Activated T-helper 2 cell treated with anti-CD3 and anti-CD28 coated beads, Interferon-gamma antibody, Interleukin-2, Interleukin-4, amounts not matched to agents 10 μg/mL and 5 μg/mL and 100 μg/mL, durations not matched to agents 14 hours and 24 hours and 36 hours (primary cell): ENCODE measurements around the gene CDH23. TPM values are rescaled to one million over a fixed set of nuclear protein-coding genes. Genes with fewer than 3 reads are reported as not detected.

Experiments
- DNase-seq: peaks from one replicate; pipeline ENCODE4 v3.0.0; 2021; ENCODE audit warnings: low spot score
- H3K27ac Mint-ChIP-seq: one replicate; pipeline ENCODE4 v1.8.0; 2021; ENCODE audit warnings: mixed read lengths
- H3K27me3 Mint-ChIP-seq: one replicate; pipeline ENCODE4 v1.8.0; 2021; ENCODE audit warnings: low read depth, mixed read lengths
- H3K36me3 Mint-ChIP-seq: one replicate; pipeline ENCODE4 v1.8.0; 2021; ENCODE audit warnings: low read depth, mixed read lengths
- H3K4me1 Mint-ChIP-seq: one replicate; pipeline ENCODE4 v1.8.0; 2021; ENCODE audit warnings: low read depth, mixed read lengths
- H3K4me3 Mint-ChIP-seq: one replicate; pipeline ENCODE4 v1.8.0; 2021; ENCODE audit warnings: low read depth, mild to moderate bottlenecking, moderate library complexity, mixed read lengths
- H3K9me3 Mint-ChIP-seq: one replicate; pipeline ENCODE4 v1.8.0; 2021; ENCODE audit warnings: mixed read lengths
- intact Hi-C: fragments of 100-400 bp; cut with micrococcal nuclease; formaldehyde crosslinking; loops from one replicate; pipeline ENCODE4 v1.15.1; 2023
- total RNA-seq: library from RNA; stranded (reverse); gene quantifications from 2 replicates; pipeline ENCODE4 v1.2.3, GENCODE V29; 2022

Gene CDH23
- total RNA-seq, 1 donor from 2014 or later = 0.55 TPM

DNA sequence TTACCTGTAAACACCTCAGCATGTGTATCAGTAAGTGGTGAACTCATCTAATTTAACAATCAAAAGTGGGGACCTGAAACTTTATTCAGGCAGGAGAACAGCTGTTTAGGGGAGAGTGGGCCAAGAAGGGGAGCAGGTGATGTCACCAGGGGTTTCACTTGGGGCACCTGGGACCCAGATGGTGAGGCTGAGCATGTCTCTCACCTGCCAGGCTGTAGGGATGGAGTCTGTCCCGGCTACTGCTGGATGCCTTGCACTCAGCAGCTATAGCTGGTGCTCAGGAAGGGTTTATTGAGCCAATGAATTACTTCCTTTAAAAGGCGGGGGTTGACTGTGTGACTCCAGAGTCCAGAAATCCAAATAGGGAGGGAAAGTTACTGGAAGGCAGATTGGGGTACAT, 23.0 kb downstream of the CDH23 start:
- no peaks in the 10 kb centered on the region for H3K4me1 Mint-ChIP-seq
- peaks cover 6% of the 10 kb centered on the region for H3K27me3 Mint-ChIP-seq
- intact Hi-C loops = no loop called here
- no peaks in the 10 kb centered on the region for H3K36me3 Mint-ChIP-seq
- DNase-seq = no peak
- no peak overlapping the region for H3K4me3 Mint-ChIP-seq
- no peak overlapping the region for H3K27ac Mint-ChIP-seq
- H3K9me3 Mint-ChIP-seq = no peaks in the 10 kb centered on the region

DNA sequence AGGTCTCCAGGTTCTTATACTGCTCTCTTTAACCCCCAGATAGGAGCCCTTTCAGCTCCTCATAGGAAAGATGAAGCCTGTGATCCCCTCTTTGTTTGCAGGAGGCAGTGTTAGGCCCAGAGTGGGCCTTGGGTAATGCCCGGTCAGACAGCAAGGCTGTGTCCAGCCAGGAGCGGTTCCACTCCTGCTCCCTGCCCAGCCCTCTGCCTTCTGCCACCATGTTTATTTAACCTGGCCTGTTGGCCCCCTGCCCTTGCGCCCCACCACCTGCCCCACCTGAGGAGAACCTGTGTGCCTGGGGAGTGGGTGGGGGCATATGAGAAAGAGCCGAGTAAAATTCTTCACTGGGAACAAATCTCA, 24.3 kb downstream of the CDH23 start:
- H3K4me1 Mint-ChIP-seq = no peaks in the 10 kb centered on the region
- H3K36me3 Mint-ChIP-seq = no peaks in the 10 kb centered on the region
- H3K4me3 Mint-ChIP-seq = no peak overlapping the region
- no peak for DNase-seq
- peaks cover 6% of the 10 kb centered on the region for H3K27me3 Mint-ChIP-seq
- no peaks in the 10 kb centered on the region for H3K9me3 Mint-ChIP-seq
- intact Hi-C loops = no loop called here
- no peak overlapping the region for H3K27ac Mint-ChIP-seq

DNA sequence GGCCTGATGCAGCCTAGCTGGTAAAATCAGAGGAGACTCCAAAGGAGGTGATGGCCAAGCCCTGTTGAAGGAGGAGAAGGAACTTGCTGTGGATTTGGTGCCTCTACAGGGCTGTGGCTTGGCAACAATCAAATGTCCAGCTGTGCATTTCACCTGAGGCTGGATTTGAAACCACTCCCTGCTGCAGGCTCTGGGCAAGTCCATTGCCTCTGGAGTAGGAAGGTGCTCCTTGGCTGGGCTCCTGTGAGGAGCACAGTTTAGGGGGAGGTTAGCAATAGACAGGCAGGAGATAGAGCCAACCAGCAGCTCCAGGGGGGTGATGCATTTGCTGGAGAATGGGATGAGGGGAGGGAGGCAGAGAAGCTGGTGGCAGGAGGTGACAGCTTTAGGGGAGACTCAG, 26.5 kb downstream of the CDH23 start:
- no peaks in the 10 kb centered on the region for H3K36me3 Mint-ChIP-seq
- no peak overlapping the region for H3K4me3 Mint-ChIP-seq
- no peaks in the 10 kb centered on the region for H3K27me3 Mint-ChIP-seq
- no peak overlapping the region for H3K27ac Mint-ChIP-seq
- intact Hi-C loops = no loop called here
- no peaks in the 10 kb centered on the region for H3K4me1 Mint-ChIP-seq
- DNase-seq = no peak
- no peaks in the 10 kb centered on the region for H3K9me3 Mint-ChIP-seq

DNA sequence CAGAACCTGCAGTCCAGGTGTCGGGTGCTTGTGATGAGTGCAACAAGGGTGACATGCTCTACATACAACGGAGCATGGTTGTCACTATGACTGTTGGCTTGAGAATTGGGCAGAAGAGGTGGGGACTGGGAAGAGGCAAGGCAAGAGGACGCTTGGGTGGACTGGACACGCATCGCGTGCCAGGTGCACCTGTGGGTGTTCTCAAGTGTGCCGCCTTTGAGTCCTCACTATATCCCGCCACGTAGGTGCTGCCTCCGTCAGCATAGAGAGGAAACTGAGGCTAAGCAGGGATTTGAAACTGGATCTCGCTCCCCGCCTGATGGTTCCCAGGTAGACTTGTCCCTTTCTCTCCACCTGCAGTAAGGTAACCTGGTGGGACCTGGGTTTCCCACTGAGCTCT, 27.2 kb downstream of the CDH23 start:
- Mint-ChIP-seq H3K27me3 (peaks cover under 1% of the 10 kb centered on the region), H3K27ac (no peak overlapping the region)

DNA sequence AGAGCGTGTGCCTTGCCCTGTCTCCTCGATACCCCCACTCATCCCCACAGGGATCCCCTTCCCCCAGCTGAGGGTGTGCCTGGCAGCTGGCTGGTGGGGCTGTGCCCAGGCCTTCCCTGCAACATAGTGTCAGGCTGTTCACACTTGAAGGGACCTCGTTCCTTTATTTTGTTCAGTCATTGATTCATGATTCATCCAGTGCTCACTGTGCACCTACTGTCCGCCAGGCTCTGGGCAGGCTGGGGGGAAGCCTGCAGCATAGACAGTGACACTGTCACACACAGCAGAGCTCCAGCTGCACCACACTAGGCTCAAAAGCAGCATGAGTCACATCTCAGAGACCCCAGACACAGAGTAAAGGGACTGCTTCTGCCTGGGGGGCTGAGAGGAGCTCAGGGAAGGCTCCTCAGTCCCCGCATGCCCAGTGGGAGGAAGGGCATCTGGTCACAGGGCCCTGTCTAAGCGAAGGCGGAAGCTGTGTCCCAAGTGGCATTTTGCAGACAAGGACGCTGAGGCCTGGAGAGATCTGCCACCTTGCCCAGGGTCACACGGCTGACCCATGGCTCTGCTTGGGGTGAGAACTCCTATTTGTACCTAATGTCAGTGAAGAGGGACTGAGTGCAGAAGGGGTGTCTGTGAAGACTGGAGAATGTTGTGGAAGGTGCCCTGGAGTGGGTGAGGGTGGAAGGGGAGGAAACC, 27.9 kb downstream of the CDH23 start:
- H3K27me3 Mint-ChIP-seq = peaks cover 3% of the 10 kb centered on the region
- no peaks in the 10 kb centered on the region for H3K9me3 Mint-ChIP-seq
- DNase-seq = no peak
- H3K4me3 Mint-ChIP-seq = no peak overlapping the region
- no peak overlapping the region for H3K27ac Mint-ChIP-seq
- intact Hi-C loops = no loop called here
- no peaks in the 10 kb centered on the region for H3K36me3 Mint-ChIP-seq
- no peaks in the 10 kb centered on the region for H3K4me1 Mint-ChIP-seq

More for the DNA sequence above, 27.2 kb downstream of the CDH23 start:
- DNase-seq = no peak
- Mint-ChIP-seq H3K36me3 (no peaks in the 10 kb centered on the region), H3K4me1 (no peaks in the 10 kb centered on the region), H3K9me3 (no peaks in the 10 kb centered on the region), H3K4me3 (no peak overlapping the region)
- intact Hi-C loops = no loop called here

DNA sequence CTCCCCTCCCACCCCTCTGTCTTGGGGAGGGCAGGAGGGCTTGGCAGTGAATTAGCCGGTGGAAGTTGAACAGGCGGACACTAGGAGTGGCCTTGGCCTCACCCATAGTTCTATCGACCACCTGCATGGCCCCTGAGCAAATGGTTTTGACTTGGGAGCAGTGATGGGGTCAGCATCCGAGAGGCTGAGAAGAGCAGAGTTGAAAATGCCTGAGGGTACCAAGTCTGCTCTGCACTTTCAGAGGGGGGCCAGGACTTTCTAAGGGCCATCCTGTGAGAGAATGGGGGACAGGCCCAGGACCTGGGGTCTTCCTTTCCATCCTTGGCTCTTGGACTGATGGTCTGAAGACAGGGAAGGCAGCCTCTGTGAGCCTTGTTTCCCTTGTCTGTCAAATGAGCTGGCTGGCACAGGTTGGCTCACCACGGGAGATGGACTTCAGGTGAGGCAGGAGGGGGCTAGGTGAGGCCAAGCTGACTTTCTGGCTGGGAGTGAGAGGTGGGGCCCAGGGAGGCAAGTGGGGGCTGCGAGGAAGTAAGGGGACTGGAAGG, 29.4 kb downstream of the CDH23 start:
- no peak for DNase-seq
- intact Hi-C loops = no loop called here
- H3K4me1 Mint-ChIP-seq = no peaks in the 10 kb centered on the region
- no peaks in the 10 kb centered on the region for H3K36me3 Mint-ChIP-seq
- H3K27ac Mint-ChIP-seq = no peak overlapping the region
- peaks cover 3% of the 10 kb centered on the region for H3K27me3 Mint-ChIP-seq
- H3K4me3 Mint-ChIP-seq = no peak overlapping the region
- no peaks in the 10 kb centered on the region for H3K9me3 Mint-ChIP-seq

DNA sequence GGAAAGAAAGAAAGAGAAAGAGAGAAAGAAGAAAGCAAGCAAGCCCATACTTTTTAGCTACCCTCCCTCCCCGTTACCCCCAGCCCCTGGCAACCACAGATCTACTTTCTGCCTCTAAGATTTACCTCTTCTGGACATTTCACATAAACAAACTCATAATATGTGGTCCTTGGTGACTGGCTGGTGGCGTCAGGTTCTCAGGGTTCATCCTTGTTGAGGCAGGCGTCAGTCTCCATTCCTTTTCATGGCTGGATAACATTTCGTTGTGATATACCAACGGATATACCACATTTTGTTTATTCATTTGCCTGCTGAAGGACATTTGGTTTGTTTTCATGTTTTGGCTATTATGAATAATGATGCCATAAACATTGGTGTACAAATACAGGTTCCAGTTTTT, 30.5 kb downstream of the CDH23 start:
- intact Hi-C loops = no loop called here
- no peaks in the 10 kb centered on the region for H3K9me3 Mint-ChIP-seq
- peaks cover 3% of the 10 kb centered on the region for H3K27me3 Mint-ChIP-seq
- H3K27ac Mint-ChIP-seq = no peak overlapping the region
- no peaks in the 10 kb centered on the region for H3K4me1 Mint-ChIP-seq
- no peaks in the 10 kb centered on the region for H3K36me3 Mint-ChIP-seq
- no peak overlapping the region for H3K4me3 Mint-ChIP-seq
- no peak for DNase-seq

DNA sequence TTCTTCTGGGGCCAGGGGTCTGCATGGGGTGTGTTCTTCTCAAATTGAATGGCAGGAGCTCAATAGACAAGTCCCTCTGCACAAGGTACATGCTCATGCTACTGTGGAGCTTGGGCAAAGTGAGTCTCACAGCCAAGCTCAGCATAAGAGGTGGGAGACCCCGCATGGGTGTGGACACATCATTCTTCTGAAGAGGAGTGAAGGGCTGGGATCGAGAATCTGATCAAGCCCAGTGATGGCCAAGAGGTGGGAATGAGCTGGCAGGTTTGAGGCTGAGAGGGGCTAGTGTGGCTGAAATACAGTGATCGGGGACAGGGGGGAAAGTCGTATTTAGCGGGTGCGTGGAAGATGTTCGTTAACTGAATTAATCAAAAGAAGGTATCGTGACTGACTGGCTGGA, 32.6 kb downstream of the CDH23 start:
- no peak overlapping the region for H3K27ac Mint-ChIP-seq
- no peaks in the 10 kb centered on the region for H3K36me3 Mint-ChIP-seq
- H3K27me3 Mint-ChIP-seq = peaks cover 3% of the 10 kb centered on the region
- intact Hi-C loops = no loop called here
- no peak for DNase-seq
- H3K4me3 Mint-ChIP-seq = no peak overlapping the region
- H3K9me3 Mint-ChIP-seq = no peaks in the 10 kb centered on the region
- no peaks in the 10 kb centered on the region for H3K4me1 Mint-ChIP-seq

DNA sequence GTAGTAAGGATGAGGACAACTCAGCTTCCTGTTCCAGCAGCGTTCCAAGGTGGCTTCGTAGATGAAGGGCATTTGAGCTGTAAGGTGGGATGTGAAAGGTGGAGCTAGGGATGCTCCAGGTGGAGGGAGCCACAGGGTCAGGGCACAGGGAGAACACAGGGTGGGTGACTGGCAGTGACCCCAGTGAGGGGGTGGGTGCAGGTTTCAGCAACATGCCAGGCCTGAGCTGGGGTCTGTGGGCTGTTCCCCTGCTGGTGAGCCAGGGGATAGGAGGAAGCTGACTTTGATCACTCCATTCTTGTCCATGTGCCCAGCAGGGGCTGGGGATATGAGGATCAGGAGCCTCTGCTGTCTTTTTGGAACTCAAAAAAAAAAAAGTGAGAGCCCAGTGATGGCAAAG, 33.2 kb downstream of the CDH23 start:
- intact Hi-C loops = no loop called here
- Mint-ChIP-seq H3K4me1 (no peaks in the 10 kb centered on the region), H3K27me3 (peaks cover 3% of the 10 kb centered on the region), H3K36me3 (no peaks in the 10 kb centered on the region), H3K4me3 (no peak overlapping the region), H3K9me3 (no peaks in the 10 kb centered on the region), H3K27ac (no peak overlapping the region)
- DNase-seq = no peak

DNA sequence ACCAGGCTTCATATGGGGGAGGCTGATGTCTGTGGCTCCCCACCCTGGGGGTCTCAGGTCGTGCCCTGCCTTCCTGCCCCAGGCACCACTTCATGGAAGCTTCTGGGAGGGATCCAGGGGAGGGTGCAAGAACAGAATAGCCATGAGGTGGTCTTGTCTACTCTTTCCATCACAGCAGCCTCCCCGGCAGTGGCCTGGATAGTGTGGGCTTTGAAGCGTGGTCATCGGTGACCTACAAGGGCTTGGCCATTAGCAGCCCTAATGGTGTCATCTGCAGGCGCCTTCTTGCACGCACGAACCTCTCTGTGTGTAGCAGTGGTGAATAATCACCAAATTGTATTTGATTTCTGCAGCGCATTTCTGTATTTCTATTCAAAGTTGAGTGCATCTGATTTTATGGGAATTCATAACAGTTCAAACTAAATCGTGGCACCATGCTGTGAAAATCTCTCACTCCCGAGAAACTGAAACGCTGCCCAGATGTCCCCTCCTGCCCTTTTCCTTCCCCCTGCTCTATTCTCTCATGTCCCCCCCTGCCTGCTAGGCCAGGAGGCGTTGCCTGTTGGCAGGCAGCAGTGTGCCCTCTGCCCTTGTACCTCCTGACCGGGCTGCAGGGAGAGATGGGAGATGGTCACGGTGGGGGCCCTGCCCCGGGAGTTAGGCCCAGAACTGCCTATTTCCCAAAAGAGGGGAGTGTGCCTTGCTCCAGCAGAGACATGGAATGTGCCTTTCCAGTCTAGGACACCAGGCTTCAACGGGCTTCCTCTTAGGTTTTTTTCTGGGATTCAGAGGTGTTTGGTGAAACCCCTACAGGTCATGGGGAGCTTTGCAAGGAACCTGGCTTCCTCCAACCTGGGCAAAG, 34.8 kb downstream of the CDH23 start:
- H3K27me3 Mint-ChIP-seq = peaks cover 3% of the 10 kb centered on the region
- no peak overlapping the region for H3K27ac Mint-ChIP-seq
- no peaks in the 10 kb centered on the region for H3K4me1 Mint-ChIP-seq
- no peak overlapping the region for H3K4me3 Mint-ChIP-seq
- no peaks in the 10 kb centered on the region for H3K9me3 Mint-ChIP-seq
- no peak for DNase-seq
- intact Hi-C loops = no loop called here
- no peaks in the 10 kb centered on the region for H3K36me3 Mint-ChIP-seq

DNA sequence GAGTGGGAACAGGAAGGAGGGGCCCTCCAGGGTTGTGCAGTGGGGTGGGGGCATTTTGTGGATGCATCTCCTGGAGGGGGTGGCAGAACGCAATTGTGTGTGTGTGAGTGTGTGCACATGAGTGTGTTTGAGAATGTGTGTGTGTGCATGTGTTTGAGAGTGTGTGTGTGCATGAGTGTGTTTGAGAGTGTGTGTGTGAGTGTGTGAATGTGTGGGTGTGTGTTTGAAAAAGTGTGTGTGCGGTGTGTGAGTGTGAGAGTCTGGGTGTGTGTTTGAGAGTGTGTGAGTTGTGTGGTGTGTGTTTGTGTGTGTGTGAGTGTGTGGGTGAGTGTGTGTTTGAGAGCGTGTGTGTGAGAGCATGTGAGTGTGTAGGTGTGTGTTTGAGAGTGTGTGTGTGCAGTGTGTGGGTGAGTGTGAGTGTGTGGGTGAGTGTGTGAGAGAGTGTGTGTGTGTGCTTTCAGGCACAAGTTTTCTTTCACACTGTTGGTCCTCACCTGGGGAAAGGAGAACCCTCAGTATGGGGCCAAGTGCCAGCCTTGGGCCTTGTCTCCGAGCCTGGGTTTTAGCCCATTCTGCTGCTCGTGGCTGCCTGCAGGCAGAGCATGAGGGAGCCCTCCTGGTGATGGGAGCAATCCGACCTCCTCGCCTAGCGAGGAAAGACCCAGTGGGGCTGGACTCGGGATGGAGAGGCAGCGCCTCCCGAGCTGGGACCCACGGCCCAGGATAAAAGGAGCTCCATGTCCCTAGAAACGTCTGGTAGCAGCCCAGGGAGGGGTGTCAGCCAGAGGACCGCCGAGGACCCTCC, 35.6 kb downstream of the CDH23 start:
- no peak overlapping the region for H3K4me3 Mint-ChIP-seq
- intact Hi-C loops = no loop called here
- H3K27me3 Mint-ChIP-seq = peaks cover 3% of the 10 kb centered on the region
- no peak overlapping the region for H3K27ac Mint-ChIP-seq
- DNase-seq = no peak
- H3K9me3 Mint-ChIP-seq = no peaks in the 10 kb centered on the region
- H3K36me3 Mint-ChIP-seq = no peaks in the 10 kb centered on the region
- no peaks in the 10 kb centered on the region for H3K4me1 Mint-ChIP-seq

DNA sequence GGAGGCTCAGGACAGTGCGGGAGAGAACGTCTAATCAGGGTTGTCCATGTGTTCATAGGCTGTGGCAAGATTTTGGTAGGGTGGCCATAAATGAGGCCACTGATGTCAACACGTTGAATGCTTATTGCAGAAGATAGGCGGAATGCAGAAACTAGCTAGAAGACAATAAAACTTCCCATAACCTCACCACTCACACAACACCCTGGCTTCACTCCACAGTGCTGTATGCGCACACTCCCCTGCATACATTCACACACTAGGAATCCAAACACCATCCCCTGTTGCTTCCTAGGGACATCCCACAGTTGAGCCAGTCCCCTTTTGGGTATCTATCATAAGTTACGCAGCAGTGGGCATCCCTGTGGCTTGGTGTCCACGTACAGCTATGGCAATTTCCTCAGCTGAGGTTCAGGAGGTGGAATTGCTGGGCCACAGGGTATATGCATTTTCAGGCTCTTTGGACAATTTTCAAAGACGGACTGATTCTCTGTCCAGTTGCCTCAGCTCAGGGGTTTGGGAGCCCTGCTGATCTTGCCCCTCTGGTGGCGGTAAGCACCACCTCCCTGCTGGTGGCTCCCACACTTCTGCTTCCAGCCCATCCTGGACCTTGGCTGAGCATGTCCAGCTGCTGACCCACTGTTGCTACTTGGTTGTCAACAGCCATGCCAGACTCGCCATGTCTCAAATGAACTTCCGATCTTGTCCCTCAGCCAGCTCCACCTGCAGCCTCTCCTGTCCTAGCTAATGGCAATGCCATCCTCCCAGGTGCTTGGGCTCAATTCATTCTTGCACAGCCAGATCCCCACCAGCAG, 36.4 kb downstream of the CDH23 start:
- H3K9me3 Mint-ChIP-seq = no peaks in the 10 kb centered on the region
- no peak overlapping the region for H3K4me3 Mint-ChIP-seq
- no peak overlapping the region for H3K27ac Mint-ChIP-seq
- H3K27me3 Mint-ChIP-seq = peaks cover 3% of the 10 kb centered on the region
- no peak for DNase-seq
- H3K4me1 Mint-ChIP-seq = no peaks in the 10 kb centered on the region
- H3K36me3 Mint-ChIP-seq = no peaks in the 10 kb centered on the region
- intact Hi-C loops = no loop called here
